Measurements from ENCODE around the gene SEPTIN5.

Gene SEPTIN5

DNA sequence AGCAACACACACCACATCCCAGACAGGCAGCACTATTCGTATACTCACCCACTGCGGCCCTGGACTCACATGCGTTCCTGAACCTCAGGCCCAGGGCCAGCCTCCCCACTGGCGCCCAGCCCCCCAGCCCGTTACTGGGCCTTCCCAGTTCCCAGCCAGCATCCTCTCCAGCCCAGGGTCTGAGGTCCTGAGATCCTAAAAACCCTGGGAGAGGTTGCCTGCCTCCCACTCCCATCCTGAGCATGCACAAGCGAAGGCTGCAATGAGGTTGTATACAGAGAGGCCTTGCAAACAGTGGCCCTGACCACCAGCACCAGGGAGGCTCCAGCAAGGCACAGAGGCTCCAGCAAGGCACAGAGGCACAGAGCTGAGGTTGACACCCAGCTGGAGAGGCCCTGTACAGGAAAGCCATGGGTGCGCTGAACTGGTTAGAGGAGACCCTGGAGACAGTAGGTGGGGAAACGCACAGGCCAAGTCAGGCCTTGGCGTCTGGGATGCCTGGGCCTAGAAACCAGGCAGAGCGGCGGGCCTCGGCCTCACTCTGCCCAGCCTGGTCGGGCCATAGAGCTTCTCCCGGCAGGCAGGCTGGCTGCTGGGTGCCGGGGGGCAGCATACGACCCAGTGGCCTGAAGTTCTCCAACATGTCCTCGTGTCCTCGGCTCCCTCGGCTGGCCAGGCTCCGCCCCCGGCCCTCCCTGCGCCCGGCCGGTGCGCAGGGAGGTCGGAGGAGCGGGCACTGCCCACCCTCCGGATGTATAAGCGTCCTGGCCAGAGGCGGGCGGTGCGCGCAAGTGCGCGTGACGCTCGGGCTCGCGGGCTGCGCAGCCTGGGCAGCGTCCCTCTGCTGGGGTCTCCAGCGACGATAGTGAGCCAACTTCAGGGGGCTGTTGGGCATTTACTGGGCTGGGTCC lies 43.9 kb downstream of the SEPTIN5 start:
- Histone ChIP-seq H3K9me3 (ENCODE audit: control insufficient read depth in 1 of 2, low read length in 2 of 2) (no peaks in the 10 kb centered on the region), H3K36me3 (ENCODE audit: control insufficient read depth in 1 of 2, insufficient read depth in 2 of 2, low read length in 2 of 2) (no peaks in the 10 kb centered on the region), H3K4me3 (ENCODE audit: low read depth in 1 of 2, low read length in 2 of 2) (no peak overlapping the region), H3K4me1 (ENCODE audit: control insufficient read depth in 1 of 2, insufficient read depth in 2 of 2, low read length in 2 of 2) (peaks cover 0 to 46% of the 10 kb centered on the region in 2 donors), H3K27ac (ENCODE audit: low read length) (no peak overlapping the region), H3K27me3 (ENCODE audit: low read depth, low read length) (peaks cover 50% of the 10 kb centered on the region)

DNA sequence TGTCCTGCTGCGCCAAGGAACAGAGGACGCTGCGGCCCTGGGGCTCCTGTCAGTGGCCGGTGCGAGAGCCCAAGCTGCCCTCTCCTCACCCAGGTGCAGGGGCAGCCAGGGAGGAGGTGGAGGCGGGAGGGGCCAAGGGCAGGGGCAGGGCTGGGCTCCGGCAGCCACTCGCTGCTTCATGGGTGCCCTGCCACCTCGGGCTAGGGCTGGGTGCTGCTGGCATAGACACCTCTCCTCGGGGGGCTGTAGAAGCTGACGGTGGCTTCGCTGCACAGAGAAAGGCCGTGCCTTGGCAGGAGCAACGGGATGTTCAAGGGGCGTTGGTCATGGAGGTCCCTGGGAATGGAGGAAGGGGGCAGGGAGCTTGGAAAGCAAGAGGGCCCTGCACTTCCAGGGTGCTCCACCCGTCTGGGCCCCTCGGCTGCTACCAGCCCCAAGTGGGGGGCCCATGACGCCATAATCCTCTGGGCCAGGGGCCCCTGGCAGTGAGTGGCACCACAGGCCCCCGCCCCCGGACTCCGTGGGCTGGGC lies 44.7 kb downstream of the SEPTIN5 start:
- Histone ChIP-seq H3K4me3 (ENCODE audit: low read depth in 1 of 2, low read length in 2 of 2) (no peak overlapping the region), H3K4me1 (ENCODE audit: control insufficient read depth in 1 of 2, insufficient read depth in 2 of 2, low read length in 2 of 2) (peaks cover 0 to 46% of the 10 kb centered on the region in 2 donors), H3K27me3 (ENCODE audit: low read depth, low read length) (peaks cover 56% of the 10 kb centered on the region)

DNA sequence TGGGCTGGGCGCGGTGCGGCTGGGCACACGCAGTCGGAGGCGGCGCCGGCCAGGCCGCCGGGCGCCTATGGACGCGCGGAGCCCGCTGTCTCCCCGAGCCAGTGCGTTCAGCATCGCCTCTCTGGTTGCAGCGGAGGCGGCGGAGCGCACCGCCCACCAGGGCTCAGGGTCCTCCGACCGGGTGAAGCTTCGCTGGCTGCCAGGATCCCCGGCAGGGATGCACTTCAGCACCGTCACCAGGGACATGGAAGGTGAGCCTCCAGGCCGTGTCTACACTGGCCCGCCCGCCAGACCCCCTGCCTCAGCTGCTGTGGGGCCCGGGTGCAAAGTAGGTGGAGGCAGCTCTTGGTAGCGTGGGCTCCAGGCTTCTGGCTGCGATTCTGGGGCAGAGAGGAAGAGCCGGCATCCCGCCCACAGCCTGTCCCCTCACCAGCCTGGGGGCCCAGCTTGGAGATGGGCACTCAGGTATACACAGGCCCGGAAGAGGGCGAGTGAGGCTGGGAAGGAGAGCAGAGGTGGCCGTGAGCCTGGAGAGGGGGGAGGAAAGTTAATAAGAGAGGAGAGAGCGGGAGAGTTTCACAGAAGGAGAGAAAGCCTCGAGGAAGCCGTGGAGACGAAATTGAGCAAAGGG lies 45.2 kb downstream of the SEPTIN5 start:
- peaks cover 54% of the 10 kb centered on the region for H3K27me3 ChIP-seq (ENCODE audit: low read depth, low read length)
- peaks cover 0 to 46% of the 10 kb centered on the region in 2 donors for H3K4me1 ChIP-seq (ENCODE audit: control insufficient read depth in 1 of 2, insufficient read depth in 2 of 2, low read length in 2 of 2)
- H3K4me3 ChIP-seq (ENCODE audit: low read depth in 1 of 2, low read length in 2 of 2): peak overlapping the region in 1 of 2 donors; percentile 32

More for the DNA sequence above, 44.7 kb downstream of the SEPTIN5 start:
- H3K9me3 ChIP-seq (ENCODE audit: control insufficient read depth in 1 of 2, low read length in 2 of 2): no peaks in the 10 kb centered on the region
- H3K36me3 ChIP-seq (ENCODE audit: control insufficient read depth in 1 of 2, insufficient read depth in 2 of 2, low read length in 2 of 2): no peaks in the 10 kb centered on the region
- H3K27ac ChIP-seq (ENCODE audit: low read length): no peak overlapping the region

DNA sequence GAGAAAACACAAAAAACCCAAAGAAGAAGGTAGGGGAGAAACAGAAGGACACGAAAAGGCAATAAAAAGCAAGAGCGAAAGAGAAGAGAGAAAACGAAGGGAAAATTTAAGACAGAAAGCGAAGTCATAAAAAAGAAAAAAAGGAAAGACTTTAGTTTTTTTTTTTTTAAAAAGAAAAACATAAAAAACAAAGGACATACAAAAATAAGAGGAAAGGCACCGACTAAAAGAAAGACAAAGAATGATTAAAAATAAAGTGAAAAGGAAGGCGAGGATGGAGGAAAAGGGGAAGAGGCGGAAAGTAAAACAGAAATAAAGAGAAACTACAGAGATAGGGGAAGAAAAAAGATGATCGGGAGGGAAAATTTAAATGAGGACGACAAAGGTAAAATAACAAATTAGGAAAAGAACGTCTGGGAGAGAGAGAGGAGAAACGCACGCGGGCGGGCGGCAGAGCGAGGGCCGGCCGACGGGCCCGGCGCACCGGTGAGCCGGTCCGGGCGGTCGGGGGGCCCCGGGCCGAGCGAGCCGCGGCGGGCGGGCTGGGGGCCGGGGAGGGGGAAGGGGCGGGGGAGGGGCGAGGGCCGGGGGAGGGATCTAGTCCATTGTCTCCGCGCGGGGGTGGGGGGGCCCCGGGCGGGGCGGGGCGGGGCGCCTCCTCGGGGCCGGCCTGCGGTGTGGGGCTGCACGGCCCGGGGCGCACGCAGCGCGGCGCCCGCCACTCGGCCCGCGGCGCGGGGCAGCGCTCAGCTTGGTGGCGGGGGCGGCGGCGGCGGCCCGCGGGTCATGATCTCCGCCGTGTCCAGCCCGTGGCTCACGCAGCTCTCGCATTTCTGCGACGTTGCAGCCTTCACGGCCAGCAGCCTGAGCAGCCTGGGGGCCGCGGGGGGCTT lies 46.0 kb downstream of the SEPTIN5 start, which contains the start of gene TBX1:
TSS of gene TBX1 (plus strand) at position 721 of the 893 bp plus-strand sequence. CDS start at position 787, 66 bp downstream.
- H3K27ac ChIP-seq (ENCODE audit: low read length): no peak within 1 kb of the TSS
- H3K4me3 ChIP-seq (ENCODE audit: low read depth in 1 of 2, low read length in 2 of 2): peak within 1 kb of the TSS in 1 of 2 donors; percentile 32
- no peaks in the 10 kb centered on the region for H3K36me3 ChIP-seq (ENCODE audit: control insufficient read depth in 1 of 2, insufficient read depth in 2 of 2, low read length in 2 of 2)
- H3K9me3 ChIP-seq (ENCODE audit: control insufficient read depth in 1 of 2, low read length in 2 of 2): no peaks in the 10 kb centered on the region
- H3K4me1 ChIP-seq (ENCODE audit: control insufficient read depth in 1 of 2, insufficient read depth in 2 of 2, low read length in 2 of 2): peaks cover 0 to 41% of the 10 kb centered on the region in 2 donors
- H3K27me3 ChIP-seq (ENCODE audit: low read depth, low read length): peaks cover 54% of the 10 kb centered on the region

More for the DNA sequence above, 45.2 kb downstream of the SEPTIN5 start:
- no peak overlapping the region for H3K27ac ChIP-seq (ENCODE audit: low read length)
- H3K9me3 ChIP-seq (ENCODE audit: control insufficient read depth in 1 of 2, low read length in 2 of 2): no peaks in the 10 kb centered on the region
- no peaks in the 10 kb centered on the region for H3K36me3 ChIP-seq (ENCODE audit: control insufficient read depth in 1 of 2, insufficient read depth in 2 of 2, low read length in 2 of 2)

DNA sequence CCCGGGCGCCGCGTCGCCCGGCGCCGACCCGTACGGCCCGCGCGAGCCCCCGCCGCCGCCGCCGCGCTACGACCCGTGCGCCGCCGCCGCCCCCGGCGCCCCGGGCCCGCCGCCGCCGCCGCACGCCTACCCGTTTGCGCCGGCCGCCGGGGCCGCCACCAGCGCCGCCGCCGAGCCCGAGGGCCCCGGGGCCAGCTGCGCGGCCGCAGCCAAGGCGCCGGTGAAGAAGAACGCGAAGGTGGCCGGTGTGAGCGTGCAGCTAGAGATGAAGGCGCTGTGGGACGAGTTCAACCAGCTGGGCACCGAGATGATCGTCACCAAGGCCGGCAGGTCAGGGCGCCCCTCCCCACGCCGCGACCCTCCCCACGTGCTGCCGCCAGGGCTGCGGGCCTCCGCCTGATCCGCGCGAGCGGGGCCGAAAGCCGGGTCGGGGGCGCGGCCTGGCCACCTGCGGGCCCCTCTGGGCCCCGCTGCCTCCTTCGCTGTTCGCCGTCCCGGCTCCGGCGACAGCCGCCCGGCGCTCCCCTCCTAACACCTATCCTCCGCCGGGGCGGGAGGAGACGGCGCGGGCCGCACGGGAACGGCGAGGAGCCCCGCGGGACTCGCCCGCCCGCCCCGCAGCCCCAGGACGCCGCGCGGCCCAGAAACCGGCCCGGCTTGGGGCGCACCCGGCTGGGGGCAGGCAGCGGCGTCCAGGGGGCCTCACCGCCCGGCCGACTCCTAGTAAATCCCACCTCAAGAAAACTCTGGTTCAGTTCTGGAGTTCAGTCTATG lies 46.8 kb downstream of the SEPTIN5 start:
- H3K27ac ChIP-seq (ENCODE audit: low read length): no peak overlapping the region
- H3K27me3 ChIP-seq (ENCODE audit: low read depth, low read length): peaks cover 49% of the 10 kb centered on the region
- H3K4me1 ChIP-seq (ENCODE audit: control insufficient read depth in 1 of 2, insufficient read depth in 2 of 2, low read length in 2 of 2): peaks cover 0 to 37% of the 10 kb centered on the region in 2 donors
- H3K4me3 ChIP-seq (ENCODE audit: low read depth in 1 of 2, low read length in 2 of 2): no peak overlapping the region
- H3K36me3 ChIP-seq (ENCODE audit: control insufficient read depth in 1 of 2, insufficient read depth in 2 of 2, low read length in 2 of 2): no peaks in the 10 kb centered on the region
- H3K9me3 ChIP-seq (ENCODE audit: control insufficient read depth in 1 of 2, low read length in 2 of 2): no peaks in the 10 kb centered on the region

DNA sequence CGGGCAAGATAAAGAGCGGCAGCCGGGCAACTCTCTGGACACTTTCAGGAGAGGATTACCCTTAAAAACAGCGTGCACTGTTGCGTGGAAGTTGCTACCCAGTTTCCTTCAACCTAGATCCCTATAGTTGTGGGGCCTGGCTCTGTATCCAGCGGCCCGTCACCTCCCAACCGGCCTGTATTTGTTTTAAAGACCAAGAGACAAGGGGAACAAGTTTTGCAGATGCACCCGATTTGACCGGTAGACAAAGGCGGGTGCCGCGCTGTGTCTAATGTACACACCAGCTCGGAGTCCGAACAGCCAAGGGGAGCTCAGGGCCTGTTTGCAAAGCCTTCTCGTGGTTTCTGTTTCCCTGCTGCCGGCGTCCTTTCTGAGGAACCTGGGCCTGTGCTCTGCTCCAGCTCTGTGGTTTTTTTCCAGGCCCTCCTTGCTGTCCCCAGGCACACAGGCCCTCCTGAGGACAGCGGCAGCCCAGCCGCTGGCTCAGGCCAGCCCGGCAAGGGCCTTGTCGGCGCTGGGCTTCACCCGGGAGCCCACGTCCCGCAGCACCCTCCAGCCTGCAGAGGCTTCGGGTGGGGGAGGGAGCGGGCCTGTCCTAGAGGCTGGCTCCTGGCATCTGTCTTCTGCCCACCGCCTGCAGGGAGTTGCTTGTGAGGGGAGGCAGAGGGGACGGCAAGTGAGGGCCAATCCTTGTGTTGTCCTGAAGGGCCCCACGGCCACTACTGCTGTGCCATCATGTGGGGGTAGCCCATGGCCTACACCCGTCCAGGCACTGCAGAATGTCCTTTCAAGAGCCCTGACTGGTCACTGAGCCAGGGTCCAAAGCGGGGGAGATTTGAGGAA lies 47.6 kb downstream of the SEPTIN5 start:
- Histone ChIP-seq H3K27ac (ENCODE audit: low read length) (no peak overlapping the region), H3K9me3 (ENCODE audit: control insufficient read depth in 1 of 2, low read length in 2 of 2) (no peaks in the 10 kb centered on the region), H3K4me3 (ENCODE audit: low read depth in 1 of 2, low read length in 2 of 2) (peak overlapping the region in 1 of 2 donors; percentile 7), H3K27me3 (ENCODE audit: low read depth, low read length) (peaks cover 45% of the 10 kb centered on the region), H3K36me3 (ENCODE audit: control insufficient read depth in 1 of 2, insufficient read depth in 2 of 2, low read length in 2 of 2) (no peaks in the 10 kb centered on the region), H3K4me1 (ENCODE audit: control insufficient read depth in 1 of 2, insufficient read depth in 2 of 2, low read length in 2 of 2) (peaks cover 0 to 34% of the 10 kb centered on the region in 2 donors)

DNA sequence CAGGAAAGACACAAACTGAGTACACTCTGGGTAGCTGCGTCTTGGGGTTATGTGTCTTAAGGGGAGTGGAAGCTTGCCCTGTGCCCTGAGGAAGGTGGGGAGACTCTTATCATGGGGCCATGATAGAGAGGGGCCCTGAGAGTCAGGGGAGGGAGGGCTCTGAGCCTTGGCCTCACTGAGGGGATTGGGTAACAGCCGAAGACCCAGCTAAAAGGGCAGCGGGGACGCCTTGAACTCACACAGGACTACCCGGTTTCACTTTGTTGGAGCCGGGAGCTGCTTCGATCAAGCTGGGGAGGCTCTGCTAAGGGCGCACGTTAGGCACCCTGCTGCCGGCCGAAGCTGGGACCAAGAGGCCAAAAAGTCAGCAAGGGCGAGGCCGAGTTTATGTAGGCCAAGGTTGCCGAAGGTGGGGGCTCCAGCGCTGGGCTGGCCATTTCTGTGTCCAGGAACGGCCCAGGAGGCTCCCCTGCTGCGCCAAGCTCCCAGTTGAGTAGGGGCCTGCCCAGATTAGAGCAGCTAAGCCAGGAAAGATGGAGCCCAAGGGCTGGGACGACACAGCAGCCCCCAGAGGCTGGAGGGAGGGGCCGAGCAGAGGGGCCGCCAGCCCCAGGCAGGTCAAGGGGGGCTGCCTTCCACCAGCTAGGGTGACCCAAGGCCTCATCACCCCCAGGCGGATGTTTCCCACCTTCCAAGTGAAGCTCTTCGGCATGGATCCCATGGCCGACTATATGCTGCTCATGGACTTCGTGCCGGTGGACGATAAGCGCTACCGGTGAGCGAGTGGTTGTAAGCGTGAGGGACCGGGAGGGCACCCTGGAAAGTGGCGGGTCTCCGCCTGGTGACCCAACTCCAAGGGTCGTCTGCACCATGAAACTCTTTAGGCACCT lies 48.5 kb downstream of the SEPTIN5 start:
- Histone ChIP-seq H3K4me3 (ENCODE audit: low read depth in 1 of 2, low read length in 2 of 2) (peak overlapping the region in 1 of 2 donors; percentile 7), H3K27me3 (ENCODE audit: low read depth, low read length) (peaks cover 52% of the 10 kb centered on the region), H3K27ac (ENCODE audit: low read length) (no peak overlapping the region), H3K9me3 (ENCODE audit: control insufficient read depth in 1 of 2, low read length in 2 of 2) (no peaks in the 10 kb centered on the region), H3K36me3 (ENCODE audit: control insufficient read depth in 1 of 2, insufficient read depth in 2 of 2, low read length in 2 of 2) (no peaks in the 10 kb centered on the region), H3K4me1 (ENCODE audit: control insufficient read depth in 1 of 2, insufficient read depth in 2 of 2, low read length in 2 of 2) (peaks cover 0 to 36% of the 10 kb centered on the region in 2 donors)

DNA sequence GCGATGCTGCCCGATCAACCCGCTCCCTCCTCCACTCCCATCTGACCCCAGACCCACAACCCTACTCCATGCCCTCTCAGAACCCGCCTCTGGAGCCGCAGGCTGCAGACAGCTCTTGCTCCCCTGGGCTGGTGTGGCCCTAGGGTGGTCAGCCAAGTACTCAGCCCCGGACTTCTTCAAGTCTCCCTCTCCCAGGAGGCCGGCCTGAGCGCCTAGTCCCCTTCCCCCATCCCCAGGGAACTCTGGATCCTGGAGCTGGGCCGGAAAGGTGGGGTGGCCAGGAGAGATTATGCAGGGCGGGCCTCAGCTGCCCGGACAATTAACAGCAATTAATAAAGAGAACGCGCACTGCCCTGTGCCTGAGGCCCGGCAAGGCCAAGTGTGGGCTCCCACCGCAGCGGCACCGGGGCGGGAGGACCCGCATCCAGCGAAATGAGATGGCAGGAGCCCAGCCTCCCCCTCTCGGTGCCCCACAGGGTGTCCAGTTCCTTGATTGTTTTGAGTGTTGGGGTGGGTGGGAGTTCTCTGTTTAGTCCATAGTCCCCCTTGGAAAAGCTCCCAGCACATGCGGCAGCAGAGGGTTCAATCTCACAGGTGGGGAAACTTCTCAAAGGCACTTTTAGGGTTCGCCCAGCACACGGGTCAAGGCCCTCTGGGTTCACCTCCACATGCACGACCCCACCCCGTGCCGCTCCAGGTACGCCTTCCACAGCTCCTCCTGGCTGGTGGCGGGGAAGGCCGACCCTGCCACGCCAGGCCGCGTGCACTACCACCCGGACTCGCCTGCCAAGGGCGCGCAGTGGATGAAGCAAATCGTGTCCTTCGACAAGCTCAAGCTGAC lies 49.4 kb downstream of the SEPTIN5 start:
- Histone ChIP-seq H3K9me3 (ENCODE audit: control insufficient read depth in 1 of 2, low read length in 2 of 2) (no peaks in the 10 kb centered on the region), H3K36me3 (ENCODE audit: control insufficient read depth in 1 of 2, insufficient read depth in 2 of 2, low read length in 2 of 2) (no peaks in the 10 kb centered on the region), H3K27ac (ENCODE audit: low read length) (no peak overlapping the region), H3K4me3 (ENCODE audit: low read depth in 1 of 2, low read length in 2 of 2) (no peak overlapping the region), H3K27me3 (ENCODE audit: low read depth, low read length) (peaks cover 61% of the 10 kb centered on the region), H3K4me1 (ENCODE audit: control insufficient read depth in 1 of 2, insufficient read depth in 2 of 2, low read length in 2 of 2) (peaks cover 0 to 34% of the 10 kb centered on the region in 2 donors)

All from muscle layer of duodenum (tissue), 2 donors.